LoVo (cell line): ENCODE data around the gene RHBDD3.

Experiments used
- DNase-seq: peaks from one replicate; pipeline ENCODE4 v3.0.0-alpha.2; 2016; ENCODE audit warnings: low spot score

RHBDD3 gene

GRCh38 chr22:29306175-29306834, 38.5 kb upstream of the RHBDD3 start, which contains the start of gene GAS2L1:
GAS2L1 (plus strand) TSS chr22:29306650; CDS start chr22:29308106, 1,456 bp downstream.
- peak; percentile 84 for DNase-seq

GRCh38 chr22:29305836-29306174, 38.0 kb upstream of the RHBDD3 start:
- no peak for DNase-seq

DNA sequence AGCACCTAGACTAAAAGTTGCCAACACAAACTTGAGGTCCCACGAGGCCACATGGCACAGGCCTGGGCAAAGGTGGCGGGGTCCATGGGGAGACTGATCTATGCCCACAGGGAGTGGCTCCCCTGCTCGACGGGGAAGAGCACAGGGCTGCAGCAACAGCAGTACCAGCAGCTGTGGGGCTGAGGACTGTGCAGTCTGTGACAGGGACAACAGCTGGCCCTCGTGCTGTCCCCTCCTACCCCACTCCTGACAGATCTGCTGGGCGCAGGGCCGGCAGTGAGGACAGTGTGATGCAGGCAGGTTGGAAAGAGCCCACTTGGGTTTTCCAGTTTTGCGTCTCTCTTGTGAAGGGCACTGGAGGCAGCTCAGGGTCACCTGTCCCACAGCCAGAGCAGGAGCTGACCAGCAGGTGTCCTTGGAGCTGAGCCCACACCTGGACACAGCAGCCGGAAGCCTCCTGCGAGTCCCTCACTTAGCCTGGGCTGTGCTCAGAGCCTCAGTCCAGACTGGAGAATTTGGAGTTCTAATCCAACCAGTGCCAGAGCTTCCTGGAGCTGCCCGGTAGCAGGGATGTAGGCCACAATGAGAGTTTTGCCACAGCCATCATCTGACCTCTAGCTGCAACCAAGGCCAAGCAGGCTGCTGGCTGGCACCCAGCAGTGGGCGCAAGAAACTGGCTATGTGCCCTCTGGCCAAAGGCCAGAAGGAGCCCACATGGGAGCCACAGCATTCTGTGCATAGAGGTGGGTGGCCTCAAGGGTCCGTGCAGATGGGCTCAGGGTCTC, 35.1 kb upstream of the RHBDD3 start:
- no peak for DNase-seq

- DNase-seq = no peak
These were observed 34.6 kb upstream of the RHBDD3 start for GRCh38 chr22:29302402-29302680.

DNA sequence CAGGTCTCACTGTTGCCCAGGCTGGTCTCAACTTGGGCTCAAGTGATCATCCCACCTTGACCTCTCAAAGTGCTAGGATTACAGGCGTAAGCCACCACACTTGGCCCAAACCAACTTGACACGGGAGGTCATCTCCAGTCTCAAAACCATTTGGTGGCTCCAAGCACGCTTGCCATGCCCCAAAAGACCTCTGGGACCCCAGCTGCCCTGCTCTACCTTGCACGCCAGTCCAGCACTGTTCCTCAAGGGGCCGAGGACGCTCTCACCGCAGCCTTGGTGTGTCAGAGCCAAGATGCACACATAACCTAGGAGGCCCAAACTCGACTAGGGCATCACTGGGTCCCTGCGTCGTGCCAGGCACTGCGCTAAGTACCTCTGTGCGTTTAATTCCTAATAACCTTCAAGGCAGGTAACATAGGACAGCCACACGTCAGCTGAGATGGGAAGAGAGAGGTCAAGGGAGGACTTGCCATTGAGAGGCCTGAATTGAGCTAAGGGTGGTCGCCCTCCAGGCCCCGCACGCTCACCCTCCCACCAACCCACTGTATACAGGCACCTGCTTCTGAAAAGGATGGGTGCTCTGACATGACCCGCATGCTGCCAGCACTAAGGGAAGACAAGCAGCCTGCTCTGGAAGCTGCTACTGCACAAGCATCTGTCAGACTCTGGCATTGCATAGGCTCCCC, 34.1 kb upstream of the RHBDD3 start:
- DNase-seq = no peak

DNA sequence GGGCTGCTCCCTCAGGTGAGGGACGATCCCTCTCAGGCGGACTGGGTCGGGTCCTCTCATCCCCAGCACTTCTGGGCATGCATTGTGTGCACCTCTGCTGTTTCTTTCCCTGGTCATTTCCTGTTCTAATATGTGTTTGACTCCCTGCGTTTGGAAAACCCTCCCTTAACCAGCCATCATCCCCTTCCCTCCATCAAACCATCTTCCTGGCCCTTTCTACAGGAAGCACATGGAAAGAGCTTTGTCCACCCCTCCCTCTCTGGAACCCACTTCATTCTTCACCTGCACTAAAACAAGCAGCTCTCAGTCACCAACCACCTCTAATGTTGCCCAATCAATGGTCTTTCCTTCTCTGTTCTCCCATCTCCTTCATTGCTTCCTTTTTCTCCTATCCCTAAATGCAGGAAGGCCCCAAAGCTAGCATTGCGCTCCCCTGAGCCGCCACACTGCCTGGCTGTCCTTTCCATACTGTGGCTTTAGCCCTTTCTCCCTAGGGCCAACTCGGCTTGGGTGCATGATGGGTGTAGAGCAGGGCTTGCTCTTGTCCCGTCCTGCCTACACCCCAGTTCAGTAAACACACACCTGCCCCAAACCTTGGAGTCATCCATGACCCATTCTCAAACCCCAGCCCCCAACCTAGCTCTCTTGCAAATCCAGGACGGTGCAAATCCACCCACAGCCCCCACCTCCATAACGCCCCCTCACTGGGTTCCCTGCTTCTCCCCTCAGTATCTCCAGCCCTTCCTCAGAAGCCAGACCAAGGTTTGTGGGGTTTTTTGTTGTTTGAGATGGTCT, 33.2 kb upstream of the RHBDD3 start:
- no peak for DNase-seq

DNA sequence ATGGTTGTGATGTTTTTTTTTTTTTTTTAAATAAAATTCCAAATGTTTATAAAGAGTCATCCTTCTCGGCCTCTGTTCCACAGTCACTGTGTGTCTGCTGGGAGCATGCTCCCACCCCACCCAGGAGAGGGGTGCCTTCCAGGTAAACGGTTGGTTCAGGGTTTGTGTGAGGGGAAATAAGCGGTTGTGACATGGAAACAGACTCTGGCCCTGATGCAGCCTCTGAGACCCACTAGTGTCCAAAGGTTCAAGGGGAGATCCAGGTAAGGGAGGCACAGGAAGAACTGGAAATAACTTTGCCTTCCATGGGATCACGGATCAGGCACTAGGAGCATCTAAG, 32.7 kb upstream of the RHBDD3 start:
- no peak for DNase-seq

DNA sequence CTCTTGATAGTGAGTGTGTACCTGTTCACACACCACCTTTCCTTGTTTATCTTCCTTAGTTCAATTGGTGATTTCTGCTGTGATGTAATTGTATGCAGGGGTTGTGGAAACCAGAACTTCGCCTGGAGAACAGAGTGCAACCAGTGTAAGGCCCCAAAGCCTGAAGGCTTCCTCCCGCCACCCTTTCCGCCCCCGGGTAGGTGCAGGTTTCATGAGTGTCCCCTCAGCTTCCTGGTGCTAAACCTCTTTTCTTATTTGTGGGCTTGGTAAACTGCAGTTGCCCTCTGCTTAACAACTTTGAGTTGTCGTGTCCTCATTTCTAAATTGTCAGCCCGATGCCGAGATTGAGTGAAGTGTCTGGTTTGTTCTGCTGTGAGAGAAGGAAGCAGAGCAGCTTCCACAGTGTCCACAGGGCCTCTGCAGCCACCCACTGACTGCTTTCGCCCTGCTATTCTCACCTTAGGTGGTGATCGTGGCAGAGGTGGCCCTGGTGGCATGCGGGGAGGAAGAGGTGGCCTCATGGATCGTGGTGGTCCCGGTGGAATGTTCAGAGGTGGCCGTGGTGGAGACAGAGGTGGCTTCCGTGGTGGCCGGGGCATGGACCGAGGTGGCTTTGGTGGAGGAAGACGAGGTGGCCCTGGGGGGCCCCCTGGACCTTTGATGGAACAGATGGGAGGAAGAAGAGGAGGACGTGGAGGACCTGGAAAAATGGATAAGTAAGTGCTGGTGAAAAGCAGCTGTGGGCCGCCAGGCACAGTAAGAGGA, 31.5 kb upstream of the RHBDD3 start:
- no peak for DNase-seq

- no peak for DNase-seq
These were observed 30.9 kb upstream of the RHBDD3 start for GRCh38 chr22:29298641-29299040.

- no peak for DNase-seq
These were observed 24.6 kb upstream of the RHBDD3 start for GRCh38 chr22:29292379-29292778.

DNA sequence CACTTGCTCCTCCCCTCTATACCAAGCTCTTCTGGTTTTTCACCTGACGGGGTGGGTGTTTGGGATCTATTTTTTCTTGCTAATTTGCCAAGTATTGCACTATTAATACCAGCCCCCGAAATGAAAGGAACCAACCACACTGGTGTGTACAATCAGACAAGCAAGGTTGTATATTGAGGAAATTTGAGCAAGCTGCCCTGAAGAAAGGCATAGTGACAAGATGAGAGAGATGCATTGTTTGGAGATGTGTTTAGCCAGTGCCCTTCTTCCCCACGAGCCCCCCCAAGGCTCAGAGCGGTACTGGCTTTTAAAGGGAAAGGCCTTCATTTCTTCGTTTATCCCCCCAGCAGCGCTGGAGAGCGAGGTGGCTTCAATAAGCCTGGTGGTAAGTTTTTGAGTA, 23.4 kb upstream of the RHBDD3 start:
- DNase-seq = no peak

GRCh38 chr22:29290061-29290460, 22.3 kb upstream of the RHBDD3 start:
- DNase-seq = no peak

DNA sequence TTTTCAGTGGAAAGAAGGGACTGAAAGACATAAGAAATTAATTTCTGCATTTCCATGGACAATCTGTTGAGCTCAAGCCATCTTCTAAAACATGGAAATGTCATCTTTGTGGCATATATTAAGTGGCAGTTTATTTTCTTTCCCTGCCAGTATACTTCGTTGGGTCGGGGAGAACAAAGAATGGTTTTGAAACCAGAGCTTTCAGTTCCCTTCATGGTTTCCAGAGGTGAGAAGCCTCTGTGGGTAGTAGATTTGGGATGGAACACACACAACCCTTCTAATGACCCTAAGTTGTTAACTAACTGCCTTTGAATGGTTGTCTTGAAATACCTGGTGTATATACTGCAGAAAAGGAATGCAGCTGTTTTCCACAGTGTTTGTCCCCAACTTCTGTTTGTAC, 21.1 kb upstream of the RHBDD3 start:
- DNase-seq = no peak

DNA sequence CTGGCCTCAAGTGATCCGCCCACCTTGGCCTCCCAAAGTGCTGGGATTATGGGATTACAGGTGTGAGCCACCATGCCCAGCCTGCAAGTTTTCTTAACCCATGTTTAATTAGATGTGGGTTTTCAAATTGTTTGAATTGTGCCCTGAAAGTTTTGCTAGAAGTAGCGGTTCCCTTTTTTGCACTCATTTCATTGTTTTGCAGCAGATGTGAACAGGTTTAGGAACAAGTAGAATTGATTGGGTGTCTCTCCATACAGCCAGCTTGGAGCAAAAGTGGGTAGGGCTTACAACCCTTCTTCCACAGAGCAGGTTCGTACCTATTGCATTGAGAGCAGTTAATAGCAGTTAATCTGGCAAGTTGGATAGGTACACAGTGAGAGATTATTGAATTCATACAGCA, 16.4 kb upstream of the RHBDD3 start:
- no peak for DNase-seq

DNA sequence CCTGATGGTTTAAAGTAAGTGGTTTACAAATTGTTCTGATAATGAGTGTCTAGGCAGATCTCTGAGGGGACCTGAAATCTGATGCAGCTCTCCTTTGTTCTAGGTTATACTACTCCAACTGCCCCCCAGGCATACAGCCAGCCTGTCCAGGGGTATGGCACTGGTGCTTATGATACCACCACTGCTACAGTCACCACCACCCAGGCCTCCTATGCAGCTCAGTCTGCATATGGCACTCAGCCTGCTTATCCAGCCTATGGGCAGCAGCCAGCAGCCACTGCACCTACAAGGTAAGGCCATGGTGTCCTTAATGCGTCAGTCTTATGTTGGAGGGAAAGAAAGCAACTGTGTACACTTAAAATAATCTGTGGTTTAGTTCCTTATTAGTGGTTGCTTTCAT, 10.1 kb upstream of the RHBDD3 start:
- DNase-seq = no peak

DNA sequence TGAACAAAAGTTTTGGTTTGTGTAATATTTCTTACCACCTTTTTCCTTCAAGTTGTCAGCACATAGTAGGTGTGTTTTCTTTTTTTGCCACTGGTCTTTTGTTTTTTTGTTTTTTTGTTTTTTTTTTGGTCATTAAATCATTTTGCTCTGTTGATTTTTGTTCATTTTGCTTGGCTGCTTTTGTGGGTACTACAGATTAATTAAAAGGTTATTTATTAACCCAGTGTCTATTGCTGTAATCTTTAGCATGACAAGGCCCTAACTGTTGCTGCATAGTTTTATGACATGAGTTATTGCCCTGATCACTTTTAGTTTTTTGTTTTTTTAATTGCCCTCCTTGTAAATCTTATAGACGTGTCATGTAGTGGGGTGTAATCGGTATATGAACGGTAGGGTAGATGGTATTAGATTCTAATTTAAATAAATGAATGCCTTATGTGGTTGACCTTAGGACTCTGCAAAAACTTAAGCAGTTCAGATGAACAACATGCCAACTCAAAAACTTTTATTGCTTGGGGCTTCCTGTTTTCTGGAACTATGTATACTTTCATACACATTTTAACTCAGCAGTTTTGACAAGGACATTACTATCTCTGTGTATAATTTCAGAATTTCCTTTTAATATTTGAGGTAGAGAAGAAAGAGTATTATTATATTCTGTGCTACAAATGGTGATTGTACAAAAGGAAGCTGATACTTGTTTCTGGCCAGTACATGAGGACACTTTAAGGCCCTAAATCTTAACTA, 8.2 kb upstream of the RHBDD3 start:
- peak; percentile 68 for DNase-seq

GRCh38 chr22:29275167-29275566, 7.4 kb upstream of the RHBDD3 start:
- DNase-seq = no peak

GRCh38 chr22:29272624-29273023, 4.8 kb upstream of the RHBDD3 start:
- no peak for DNase-seq

- no peak for DNase-seq
These were observed 2.9 kb upstream of the RHBDD3 start for GRCh38 chr22:29270475-29271271.

DNA sequence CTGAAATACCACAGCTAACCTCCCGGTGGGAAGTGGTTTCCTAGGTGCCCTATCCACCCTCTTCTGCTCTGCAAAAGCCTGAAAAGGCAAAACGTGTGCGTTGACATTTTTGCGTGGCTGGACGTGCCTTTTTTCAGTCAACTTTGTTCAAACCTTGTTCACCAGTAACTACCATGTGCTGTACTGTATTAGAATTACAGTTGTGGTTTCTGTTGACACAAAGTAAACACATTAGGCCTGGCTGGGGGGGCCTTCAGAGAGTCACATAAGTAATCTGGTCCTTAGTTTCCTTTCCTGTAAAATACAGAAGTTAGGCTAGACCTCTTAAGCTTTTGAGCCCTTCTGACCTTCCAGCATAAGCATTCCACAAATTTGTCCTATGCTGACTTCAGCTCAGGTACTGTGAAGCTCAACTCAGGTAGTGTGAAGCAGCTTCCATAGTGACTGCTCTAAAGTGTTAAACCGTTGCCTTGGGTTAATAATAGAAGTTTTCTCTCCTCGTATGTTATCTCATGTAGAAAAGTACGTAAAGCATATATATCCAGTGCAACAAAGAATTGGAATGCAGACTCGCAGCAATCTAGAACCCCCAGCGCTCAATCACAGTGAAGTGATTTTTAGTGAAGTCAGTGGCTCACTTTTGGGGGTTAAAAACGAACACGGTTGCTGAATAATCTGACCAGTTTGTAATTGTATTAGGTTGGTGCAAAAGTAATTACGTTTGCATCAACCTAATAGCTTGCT, 2.1 kb upstream of the RHBDD3 start:
- DNase-seq = no peak
